ENCODE data around the gene COBL. TPM values are rescaled to one million over a fixed set of nuclear protein-coding genes. Genes with fewer than 3 reads are reported as not detected.

COBL gene
- polyA plus RNA-seq, 3 donors: not detected

- Histone ChIP-seq H2AFZ (ENCODE audit: insufficient read depth, low read depth, low read length, poor library complexity, severe bottlenecking) (no peak overlapping the region), H3K36me3 (replicated peaks in 1 of 2; ENCODE audit: control insufficient read depth in 1 of 2, insufficient read depth in 2 of 2, low read length in 2 of 2) (no peaks in the 10 kb centered on the region), H3K79me2 (ENCODE audit: insufficient read depth, low read length) (no peaks in the 10 kb centered on the region), H3K4me1 (ENCODE audit: control insufficient read depth in 1 of 2, insufficient read depth in 2 of 2, low read length in 2 of 2) (peaks cover 0 to 5% of the 10 kb centered on the region in 2 donors), H3K27ac (ENCODE audit: low read depth in 1 of 2, low read length in 2 of 2) (no peak overlapping the region), H4K20me1 (ENCODE audit: insufficient read depth, low read length) (no peaks in the 10 kb centered on the region), H3K9me3 (replicated peaks in 1 of 2; ENCODE audit: control insufficient read depth in 1 of 2, insufficient read depth in 1 of 2, low read length in 2 of 2) (peaks cover 0 to 4% of the 10 kb centered on the region in 2 donors), H3K9ac (ENCODE audit: insufficient read depth, low read length, poor library complexity, severe bottlenecking) (no peak overlapping the region), H3K4me2 (replicated peaks; ENCODE audit: extremely low read depth, low read length, poor library complexity, severe bottlenecking) (no peak overlapping the region), H3K4me3 (replicated peaks in 1 of 3; ENCODE audit: low read depth in 2 of 3, low read length in 3 of 3) (no peak overlapping the region), H3K27me3 (ENCODE audit: control insufficient read depth in 2 of 2, insufficient read depth in 2 of 2, low read length in 2 of 2) (no peaks in the 10 kb centered on the region)
- TF ChIP-seq CTCF (IDR thresholded peaks at IDR 0.05): no peak
- no peaks in the 10 kb centered on the region for H3K27me3 Mint-ChIP-seq (ENCODE audit: low read depth in 3 of 3)
- no peak overlapping the region for H3K27ac Mint-ChIP-seq
- peaks cover 0 to 1% of the 10 kb centered on the region in 2 donors for H3K36me3 Mint-ChIP-seq
- no peak for DNase-seq
- peaks cover 17% of the 10 kb centered on the region for H3K4me1 Mint-ChIP-seq
- no peak overlapping the region for H3K4me3 Mint-ChIP-seq
- peaks cover 0 to 7% (median 1%) of the 10 kb centered on the region in 7 donors for H3K9me3 Mint-ChIP-seq
- intact Hi-C loops (cut with micrococcal nuclease): no loop called here
- WGBS (ENCODE audit: insufficient coverage): 94% methylated on average over 2 of the region's 5 CpGs
Observed at GRCh38 chr7:51242007-51242691, 74.5 kb downstream of the COBL start.

- Histone ChIP-seq H3K27ac (ENCODE audit: low read depth in 1 of 2, low read length in 2 of 2) (no peak overlapping the region), H3K4me3 (replicated peaks in 1 of 3; ENCODE audit: low read depth in 2 of 3, low read length in 3 of 3) (no peak overlapping the region), H3K36me3 (replicated peaks in 1 of 2; ENCODE audit: control insufficient read depth in 1 of 2, insufficient read depth in 2 of 2, low read length in 2 of 2) (no peaks in the 10 kb centered on the region), H2AFZ (ENCODE audit: insufficient read depth, low read depth, low read length, poor library complexity, severe bottlenecking) (no peak overlapping the region), H3K27me3 (ENCODE audit: control insufficient read depth in 2 of 2, insufficient read depth in 2 of 2, low read length in 2 of 2) (no peaks in the 10 kb centered on the region), H3K9me3 (replicated peaks in 1 of 2; ENCODE audit: control insufficient read depth in 1 of 2, insufficient read depth in 1 of 2, low read length in 2 of 2) (peaks cover 0 to 4% of the 10 kb centered on the region in 2 donors), H3K79me2 (ENCODE audit: insufficient read depth, low read length) (no peaks in the 10 kb centered on the region), H3K9ac (ENCODE audit: insufficient read depth, low read length, poor library complexity, severe bottlenecking) (no peak overlapping the region), H4K20me1 (ENCODE audit: insufficient read depth, low read length) (no peaks in the 10 kb centered on the region), H3K4me1 (ENCODE audit: control insufficient read depth in 1 of 2, insufficient read depth in 2 of 2, low read length in 2 of 2) (peaks cover 0 to 5% of the 10 kb centered on the region in 2 donors), H3K4me2 (replicated peaks; ENCODE audit: extremely low read depth, low read length, poor library complexity, severe bottlenecking) (no peak overlapping the region)
- TF ChIP-seq CTCF (IDR thresholded peaks at IDR 0.05): no peak
- H3K27me3 Mint-ChIP-seq (ENCODE audit: low read depth in 3 of 3): peaks cover 0 to 4% (median 0%) of the 10 kb centered on the region in 3 donors
- no CpG with 5 or more reads among the region's 4 CpGs for WGBS (ENCODE audit: insufficient coverage)
- no peak overlapping the region for H3K4me3 Mint-ChIP-seq
- H3K36me3 Mint-ChIP-seq: peaks cover 0 to 1% of the 10 kb centered on the region in 2 donors
- peaks cover 17% of the 10 kb centered on the region for H3K4me1 Mint-ChIP-seq
- peaks cover 0 to 5% (median 1%) of the 10 kb centered on the region in 7 donors for H3K9me3 Mint-ChIP-seq
- no peak overlapping the region for H3K27ac Mint-ChIP-seq
- intact Hi-C loops (cut with micrococcal nuclease): no loop called here
- no peak for DNase-seq
Observed at GRCh38 chr7:51240868-51241267, 75.7 kb downstream of the COBL start.

All from CD14-positive monocyte (primary cell).